Activated naive CD8-positive, alpha-beta T cell treated with anti-CD3 and anti-CD28 coated beads, Interleukin-2, amount 50 U/mL, for 16 hours (primary cell): ENCODE results near the gene DNAJB9.

Experiments used
- DNase-seq: peaks from one replicate; pipeline ENCODE4 v3.0.0-alpha.2; 2020; ENCODE audit warnings: low read depth, low spot score

DNAJB9 gene

DNA sequence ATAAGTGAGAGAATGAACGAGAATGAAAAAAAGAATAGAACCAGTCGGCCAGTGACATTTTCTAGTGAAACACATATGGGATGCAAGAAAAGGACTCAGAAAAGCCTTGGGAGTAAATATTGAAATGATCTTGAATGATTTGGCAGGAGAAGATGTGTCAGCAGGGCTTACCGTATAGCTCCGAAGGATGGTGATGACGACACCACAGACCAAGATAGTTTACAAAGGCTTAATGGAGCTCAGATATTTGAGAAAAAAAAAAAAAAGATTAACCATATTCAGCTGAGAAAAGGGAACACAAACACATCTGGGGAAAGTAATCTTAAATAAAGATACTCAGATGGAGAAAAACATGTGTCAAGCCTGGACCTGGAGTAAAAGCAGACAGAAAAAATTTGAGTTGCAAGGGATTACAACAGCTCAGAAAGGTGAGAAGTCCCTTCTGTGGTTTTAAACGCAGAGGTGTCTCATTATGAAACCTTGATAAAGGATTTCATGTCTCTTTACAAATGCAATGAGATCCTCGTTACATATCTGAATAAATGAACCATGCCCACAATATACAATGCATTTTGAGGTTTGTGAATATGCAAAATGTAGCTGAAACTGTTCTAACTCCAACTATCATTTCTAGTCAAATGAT lies 36.0 kb downstream of the DNAJB9 start:
- no peak for DNase-seq

DNA sequence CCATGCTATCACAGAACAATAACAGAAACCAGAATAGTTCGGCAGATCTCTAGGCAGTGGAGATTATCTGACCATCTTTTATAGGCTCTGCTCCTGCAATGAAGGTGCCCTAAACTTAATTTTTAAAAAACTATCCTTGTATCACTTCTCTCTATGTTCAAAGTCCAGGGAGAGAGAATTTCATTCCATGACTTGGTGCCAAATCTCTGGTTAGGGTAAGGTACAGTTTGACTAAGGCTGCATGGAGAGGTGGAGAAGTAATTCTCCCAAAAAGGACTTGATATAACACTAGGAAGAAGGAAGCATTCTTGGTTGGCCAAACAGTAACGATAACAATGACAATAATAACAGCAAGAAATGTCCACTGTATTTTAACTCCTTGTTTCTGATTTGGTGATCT lies 40.0 kb downstream of the DNAJB9 start:
- no peak for DNase-seq

GRCh38 chr7:108611268-108611667 lies 41.6 kb downstream of the DNAJB9 start:
- no peak for DNase-seq

- no peak for DNase-seq
These were observed 43.7 kb downstream of the DNAJB9 start for GRCh38 chr7:108613147-108613948.

DNA sequence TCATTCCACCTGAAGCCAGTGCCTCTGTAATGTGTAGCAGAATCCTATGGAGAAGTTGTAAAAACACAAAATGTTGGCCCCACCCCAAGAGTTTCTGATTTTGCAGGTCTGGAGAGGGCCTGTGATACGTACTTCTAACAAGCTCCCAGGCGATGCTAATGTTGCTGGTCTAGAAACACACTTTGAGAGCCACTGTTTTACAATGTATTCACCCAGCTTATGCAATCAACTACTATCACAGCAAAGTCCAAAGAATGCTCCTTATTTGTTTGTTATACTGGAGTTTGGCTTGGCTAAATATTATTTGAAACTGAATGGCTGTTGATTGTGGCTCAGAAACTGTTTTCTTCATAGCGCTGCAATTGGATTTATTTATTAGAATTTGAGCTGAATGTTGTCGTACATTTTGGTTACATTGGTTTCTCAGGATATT lies 44.3 kb downstream of the DNAJB9 start:
- DNase-seq: no peak

GRCh38 chr7:108614896-108615295 lies 45.2 kb downstream of the DNAJB9 start:
- no peak for DNase-seq

GRCh38 chr7:108618056-108618455 lies 48.4 kb downstream of the DNAJB9 start:
- no peak for DNase-seq

GRCh38 chr7:108623220-108623619 lies 53.5 kb downstream of the DNAJB9 start:
- no peak for DNase-seq
